T-helper 2 cell treated with Interferon-gamma antibody and Interleukin-4, amounts not matched to agents 5 μg/mL and 100 μg/mL, for 36 hours (primary cell): ENCODE measurements around the gene SAT2.
"Not testable (repeated sequence)": the region's sequence is repeated elsewhere in the genome, so short reads cannot be mapped to it uniquely, and the experiment has no call there.

ENCODE experiments used
- DNase-seq: peaks from one replicate; pipeline ENCODE4 v3.0.0; 2021; ENCODE audit warnings: low spot score
- H3K27ac Mint-ChIP-seq: one replicate; pipeline ENCODE4 v1.8.0; 2021; ENCODE audit warnings: mild to moderate bottlenecking, mixed read lengths
- H3K27me3 Mint-ChIP-seq: one replicate; pipeline ENCODE4 v1.8.0; 2021; ENCODE audit warnings: low read depth, mixed read lengths
- H3K36me3 Mint-ChIP-seq: one replicate; pipeline ENCODE4 v1.8.0; 2021; ENCODE audit warnings: low read depth, mixed read lengths
- H3K4me1 Mint-ChIP-seq: one replicate; pipeline ENCODE4 v1.8.0; 2021; ENCODE audit warnings: low read depth, mixed read lengths
- H3K4me3 Mint-ChIP-seq: one replicate; pipeline ENCODE4 v1.8.0; 2022; ENCODE audit warnings: mild to moderate bottlenecking, moderate library complexity, mixed read lengths
- H3K9me3 Mint-ChIP-seq: one replicate; pipeline ENCODE4 v1.8.0; 2021; ENCODE audit warnings: mixed read lengths

The SAT2 gene

DNA sequence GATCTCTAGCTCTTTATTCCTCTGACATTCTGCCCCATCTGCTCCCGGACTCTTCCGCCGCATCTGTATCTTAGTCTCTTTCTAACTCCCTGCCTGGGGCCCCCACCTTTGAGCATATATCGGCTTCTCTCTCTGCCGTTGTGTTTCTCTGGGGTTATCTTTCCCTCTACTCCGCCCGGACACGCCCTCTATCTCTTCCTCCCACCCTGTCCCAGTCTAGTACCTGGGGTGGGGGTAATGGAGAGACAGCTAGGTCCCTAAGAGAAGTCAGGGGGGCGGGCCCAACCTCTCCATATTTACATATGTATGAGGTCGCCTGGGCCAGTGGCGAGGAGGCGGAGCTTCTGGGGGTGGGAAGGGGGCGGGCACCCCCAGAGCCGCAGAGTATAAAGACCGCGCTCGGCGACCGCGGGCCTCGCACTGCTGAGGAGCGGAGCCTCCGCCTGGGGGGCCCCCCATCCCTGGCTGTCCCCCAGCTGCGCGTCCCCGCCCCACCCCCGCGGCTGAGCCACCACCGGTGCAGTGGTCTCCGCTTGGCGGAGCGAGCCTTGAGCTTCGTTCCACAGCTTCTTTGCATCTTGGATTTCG lies 23.0 kb upstream of the SAT2 start, which contains the start of gene ATP1B2:
TSS of gene ATP1B2 (plus strand) at position 418 of the 588 bp plus-strand sequence. CDS start 593 bp downstream, outside the sequence.
- H3K27me3 Mint-ChIP-seq: peaks cover 62% of the 10 kb centered on the region
- H3K4me3 Mint-ChIP-seq: peak within 1 kb of the TSS; percentile 89
- H3K36me3 Mint-ChIP-seq: no peaks in the 10 kb centered on the region
- H3K4me1 Mint-ChIP-seq: peaks cover 14% of the 10 kb centered on the region
- no peaks in the 10 kb centered on the region for H3K9me3 Mint-ChIP-seq
- peak; percentile 69 for DNase-seq
- H3K27ac Mint-ChIP-seq: no peak within 1 kb of the TSS

- no peak for DNase-seq
- no peaks in the 10 kb centered on the region for H3K9me3 Mint-ChIP-seq
- H3K27ac Mint-ChIP-seq: no peak overlapping the region
Observed at GRCh38 chr17:7647018-7647417, 19.4 kb upstream of the SAT2 start.

GRCh38 chr17:7646457-7646856 lies 18.8 kb upstream of the SAT2 start:
- no peak for DNase-seq
- Mint-ChIP-seq H3K27ac (no peak overlapping the region), H3K36me3 (no peaks in the 10 kb centered on the region), H3K9me3 (no peaks in the 10 kb centered on the region), H3K27me3 (peaks cover 30% of the 10 kb centered on the region), H3K4me1 (peaks cover 22% of the 10 kb centered on the region), H3K4me3 (no peak overlapping the region)

More at GRCh38 chr17:7647018-7647417, 19.4 kb upstream of the SAT2 start:
- Mint-ChIP-seq H3K4me1 (peaks cover 22% of the 10 kb centered on the region), H3K4me3 (no peak overlapping the region), H3K27me3 (peaks cover 33% of the 10 kb centered on the region), H3K36me3 (no peaks in the 10 kb centered on the region)

GRCh38 chr17:7644775-7645174 lies 17.2 kb upstream of the SAT2 start:
- Mint-ChIP-seq H3K36me3 (no peaks in the 10 kb centered on the region), H3K9me3 (no peaks in the 10 kb centered on the region), H3K27me3 (peaks cover 15% of the 10 kb centered on the region), H3K27ac (peak overlapping the region; percentile 55), H3K4me3 (peak overlapping the region; percentile 41), H3K4me1 (peaks cover 9% of the 10 kb centered on the region)
- DNase-seq: no peak

- not testable (repeated sequence) for H3K36me3 Mint-ChIP-seq, H3K27me3 Mint-ChIP-seq, H3K4me1 Mint-ChIP-seq, H3K9me3 Mint-ChIP-seq
- H3K4me3 Mint-ChIP-seq: peak overlapping the region; percentile 73
- DNase-seq: peak; percentile 14
- H3K27ac Mint-ChIP-seq: peak overlapping the region; percentile 49
Observed at GRCh38 chr17:7641635-7642034, 14.0 kb upstream of the SAT2 start.

DNA sequence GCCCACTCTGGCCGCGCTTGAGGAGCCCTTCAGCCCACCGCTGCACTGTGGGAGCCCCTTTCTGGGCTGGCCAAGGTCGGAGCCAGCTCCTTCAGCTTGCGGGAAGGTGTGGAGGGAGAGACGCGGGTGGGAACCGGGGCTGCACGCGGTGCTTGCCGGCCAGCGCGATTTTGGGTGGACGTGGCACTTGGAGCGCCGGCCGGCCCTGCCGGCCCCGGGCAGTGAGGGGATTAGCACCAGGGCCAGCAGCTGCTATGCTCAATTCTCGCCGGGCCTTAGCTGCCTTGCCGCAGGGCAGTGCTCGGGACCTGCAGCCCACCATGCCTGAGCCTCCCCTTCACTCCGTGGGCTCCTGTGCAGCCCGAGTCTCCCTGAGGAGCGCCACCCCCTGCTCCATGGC lies 13.2 kb upstream of the SAT2 start:
- Mint-ChIP-seq H3K4me1 (peaks cover 8% of the 10 kb centered on the region), H3K36me3 (no peaks in the 10 kb centered on the region), H3K27ac (no peak overlapping the region), H3K9me3 (no peaks in the 10 kb centered on the region), H3K4me3 (no peak overlapping the region), H3K27me3 (peaks cover 9% of the 10 kb centered on the region)
- DNase-seq: no peak

- H3K36me3 Mint-ChIP-seq: no peaks in the 10 kb centered on the region
- no peak overlapping the region for H3K4me3 Mint-ChIP-seq
- H3K4me1 Mint-ChIP-seq: peaks cover 2% of the 10 kb centered on the region
- H3K9me3 Mint-ChIP-seq: no peaks in the 10 kb centered on the region
- no peak for DNase-seq
- H3K27me3 Mint-ChIP-seq: peaks cover 15% of the 10 kb centered on the region
- no peak overlapping the region for H3K27ac Mint-ChIP-seq
Observed at GRCh38 chr17:7636163-7636562, 8.5 kb upstream of the SAT2 start.

GRCh38 chr17:7634384-7634783 lies 6.8 kb upstream of the SAT2 start:
- Mint-ChIP-seq H3K4me1 (peaks cover 2% of the 10 kb centered on the region), H3K36me3 (no peaks in the 10 kb centered on the region), H3K27me3 (peaks cover 14% of the 10 kb centered on the region), H3K27ac (no peak overlapping the region), H3K9me3 (no peaks in the 10 kb centered on the region), H3K4me3 (no peak overlapping the region)
- no peak for DNase-seq

DNA sequence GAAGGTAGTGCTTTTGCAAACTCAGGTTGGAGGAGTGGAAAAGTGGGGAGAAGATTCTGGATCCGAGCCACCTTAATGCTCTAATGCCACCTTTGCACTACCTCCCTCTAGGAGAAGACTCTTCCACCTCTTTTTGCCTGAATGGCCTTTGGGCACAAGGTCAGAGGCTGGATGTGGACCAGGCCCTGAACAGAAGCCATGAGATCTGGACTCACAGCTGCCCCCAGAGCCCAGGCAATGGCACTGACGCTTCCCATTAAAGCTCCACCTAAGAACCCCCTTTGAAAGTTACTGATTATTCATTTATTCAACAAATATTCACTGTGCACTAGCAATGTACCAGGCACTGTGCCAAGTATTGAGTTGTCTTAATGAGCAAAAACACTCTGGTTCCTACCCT lies 5.5 kb upstream of the SAT2 start:
- no peak overlapping the region for H3K4me3 Mint-ChIP-seq
- no peak overlapping the region for H3K27ac Mint-ChIP-seq
- no peaks in the 10 kb centered on the region for H3K36me3 Mint-ChIP-seq

DNA sequence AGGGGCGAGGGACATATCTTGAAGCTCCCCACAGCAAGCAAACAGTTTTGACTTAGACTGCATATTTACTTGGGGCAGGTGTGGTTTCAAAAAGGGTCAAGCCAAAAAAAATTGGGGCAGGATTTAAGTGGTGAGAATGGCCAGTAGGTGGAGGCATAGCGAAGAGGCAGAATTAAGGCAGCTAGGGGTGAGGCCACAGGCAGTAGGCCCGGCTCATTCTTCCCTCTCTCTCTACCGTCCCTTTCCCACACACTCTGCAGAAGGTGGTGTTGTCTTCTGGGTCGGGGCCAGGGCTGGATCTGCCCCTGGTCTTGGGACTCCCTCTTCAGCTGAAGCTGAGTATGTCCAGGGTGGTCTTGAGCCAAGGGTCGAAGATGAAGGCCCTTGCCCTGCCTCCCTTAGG lies 4.9 kb upstream of the SAT2 start:
- Mint-ChIP-seq H3K9me3 (no peaks in the 10 kb centered on the region), H3K36me3 (no peaks in the 10 kb centered on the region), H3K27me3 (peaks cover 6% of the 10 kb centered on the region), H3K4me1 (peaks cover 2% of the 10 kb centered on the region), H3K4me3 (no peak overlapping the region), H3K27ac (no peak overlapping the region)
- peak; percentile 20 for DNase-seq

More for the DNA sequence above, 5.5 kb upstream of the SAT2 start:
- peaks cover 6% of the 10 kb centered on the region for H3K27me3 Mint-ChIP-seq
- no peaks in the 10 kb centered on the region for H3K9me3 Mint-ChIP-seq
- DNase-seq: no peak
- peaks cover 2% of the 10 kb centered on the region for H3K4me1 Mint-ChIP-seq

- Mint-ChIP-seq H3K27ac (no peak overlapping the region), H3K4me1 (peaks cover 7% of the 10 kb centered on the region), H3K4me3 (no peak overlapping the region), H3K36me3 (no peaks in the 10 kb centered on the region), H3K27me3 (peaks cover 6% of the 10 kb centered on the region), H3K9me3 (no peaks in the 10 kb centered on the region)
- no peak for DNase-seq
Observed at GRCh38 chr17:7631398-7632380, 4.1 kb upstream of the SAT2 start.

GRCh38 chr17:7629939-7630571 lies 2.4 kb upstream of the SAT2 start, which contains the start of gene SHBG:
Gene SHBG (plus strand): TSS chr17:7630135. CDS start chr17:7630173, 38 bp downstream.
- Mint-ChIP-seq H3K27ac (peak within 1 kb of the TSS; percentile 5), H3K36me3 (peaks cover 2% of the 10 kb centered on the region), H3K4me3 (no peak within 1 kb of the TSS)

DNA sequence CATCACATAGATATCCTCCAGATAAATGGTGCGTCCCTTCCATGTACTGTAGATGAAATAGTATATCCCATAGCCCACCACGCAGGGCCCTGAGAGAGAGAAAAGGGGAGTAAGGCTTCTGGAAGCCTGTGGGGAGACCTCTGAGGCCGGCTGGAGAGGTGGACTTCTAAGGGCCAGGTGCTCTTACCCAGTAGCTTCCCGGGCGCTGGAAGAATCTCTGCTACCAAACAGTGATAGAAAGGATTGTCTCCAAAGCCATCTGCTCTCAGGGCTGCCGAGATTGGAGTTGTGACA lies 718 bp downstream of the SAT2 start:
- Mint-ChIP-seq H3K36me3 (peaks cover 2% of the 10 kb centered on the region), H3K27ac (peak overlapping the region; percentile 41), H3K9me3 (no peaks in the 10 kb centered on the region), H3K4me1 (peaks cover 7% of the 10 kb centered on the region), H3K27me3 (no peaks in the 10 kb centered on the region), H3K4me3 (peak overlapping the region; percentile 92)
- DNase-seq: no peak

More at GRCh38 chr17:7629939-7630571, 2.4 kb upstream of the SAT2 start, which contains the start of gene SHBG:
- H3K9me3 Mint-ChIP-seq: no peaks in the 10 kb centered on the region
- H3K4me1 Mint-ChIP-seq: peaks cover 9% of the 10 kb centered on the region
- no peak for DNase-seq
- peaks cover 2% of the 10 kb centered on the region for H3K27me3 Mint-ChIP-seq

- Mint-ChIP-seq H3K36me3 (peaks cover 2% of the 10 kb centered on the region), H3K27ac (no peak overlapping the region), H3K27me3 (no peaks in the 10 kb centered on the region)
Observed at GRCh38 chr17:7626307-7626706, 1.3 kb downstream of the SAT2 start.

More at GRCh38 chr17:7626307-7626706, 1.3 kb downstream of the SAT2 start:
- Mint-ChIP-seq H3K4me3 (peak overlapping the region; percentile 92), H3K9me3 (no peaks in the 10 kb centered on the region), H3K4me1 (peaks cover 7% of the 10 kb centered on the region)
- DNase-seq: no peak
